HEK293 (cell line): ENCODE measurements around the gene PPOX.

Experiments
- CTCF ChIA-PET: fragments of 350-600 bp; formaldehyde crosslinking; extraction: SDS; loops from one replicate; lab custom pipeline; 2021; ENCODE audit warnings: antibody characterized with exemption; lab: Yijun Ruan, JAX
- POLR2A ChIA-PET: fragments of 300-600 bp; formaldehyde crosslinking; extraction: SDS; loops from one replicate; lab custom pipeline; 2020; ENCODE audit warnings: antibody characterized with exemption, inconsistent platforms; lab: Yijun Ruan, JAX
- H3K27ac ChIP-seq: fragments of 200-500 bp; sonication (Bioruptor generic); 2 replicates; pipeline ENCODE4 v1.5.1; 2014; ENCODE audit warnings: low read depth, low read length, control low read depth, inconsistent platforms; ENCODE audit errors: extremely low read depth
- H3K36me3 ChIP-seq, 2 experiments: fragments of 200-500 bp in 1 of 2; sonication (Bioruptor generic) in 1 of 2; 1 replicate in 1 of 2; 2 replicates in 1 of 2; pipeline ENCODE4 v1.5.1; 2014 to 2017; ENCODE audit warnings: inconsistent platforms in 2 of 2, low read length in 2 of 2; ENCODE audit not compliant: control insufficient read depth in 2 of 2, insufficient read depth in 1 of 2
- H3K4me1 ChIP-seq: fragments of 200-500 bp; sonication (Bioruptor generic); 2 replicates; pipeline ENCODE4 v1.5.1; 2014; ENCODE audit warnings: mild to moderate bottlenecking, low read length, inconsistent platforms; ENCODE audit not compliant: control insufficient read depth, insufficient read depth
- H3K4me3 ChIP-seq: 2 replicates; pipeline ENCODE4 v1.5.1; 2011; ENCODE audit warnings: low read depth, mild to moderate bottlenecking, control low read depth, low read length, moderate library complexity
- H3K9me3 ChIP-seq: fragments of 200-500 bp; sonication (Bioruptor generic); 2 replicates; pipeline ENCODE4 v1.5.1; 2014; ENCODE audit warnings: low read depth, low read length, inconsistent platforms; ENCODE audit not compliant: control insufficient read depth, insufficient read depth
- EGR2 ChIP-seq: fragments of 450-650 bp; formaldehyde crosslinking; IDR thresholded peaks from 2 replicates; pipeline ENCODE4 v1.5.1; 2016; ENCODE audit warnings: low read depth, missing biosample characterization, missing genetic modification characterization
- GFI1B ChIP-seq: fragments of 450-650 bp; formaldehyde crosslinking; IDR thresholded peaks from 2 replicates; pipeline ENCODE4 v1.5.1; 2016; ENCODE audit warnings: missing biosample characterization, missing genetic modification characterization
- GLIS2 ChIP-seq: fragments of 450-650 bp; formaldehyde crosslinking; IDR thresholded peaks from 2 replicates; pipeline ENCODE4 v1.5.1; 2016; ENCODE audit warnings: missing biosample characterization, missing genetic modification characterization
- KLF9 ChIP-seq: fragments of 450-650 bp; formaldehyde crosslinking; IDR thresholded peaks from 2 replicates; pipeline ENCODE4 v1.5.1; 2016; ENCODE audit warnings: missing biosample characterization, missing genetic modification characterization, low read depth
- PRDM1 ChIP-seq: fragments of 450-650 bp; formaldehyde crosslinking; IDR thresholded peaks from 2 replicates; pipeline ENCODE4; 2016; ENCODE audit warnings: missing biosample characterization, missing genetic modification characterization
- SP7 ChIP-seq: fragments of 450-650 bp; formaldehyde crosslinking; IDR thresholded peaks from 2 replicates; pipeline ENCODE4 v1.5.1; 2016; ENCODE audit warnings: missing biosample characterization, missing genetic modification characterization
- ZBTB20 ChIP-seq: fragments of 450-650 bp; formaldehyde crosslinking; IDR thresholded peaks from 2 replicates; pipeline ENCODE4 v1.5.1; 2016; ENCODE audit warnings: missing biosample characterization, missing genetic modification characterization
- ZFHX2 ChIP-seq: fragments of 450-650 bp; formaldehyde crosslinking; conservative IDR thresholded peaks from 2 replicates; pipeline ENCODE4 v1.5.1; 2016; ENCODE audit warnings: missing biosample characterization, missing genetic modification characterization
- ZFP37 ChIP-seq: fragments of 450-650 bp; formaldehyde crosslinking; IDR thresholded peaks from 2 replicates; pipeline ENCODE4 v1.5.1; 2016; ENCODE audit warnings: missing biosample characterization, missing genetic modification characterization
- ZNF148 ChIP-seq: fragments of 450-650 bp; formaldehyde crosslinking; IDR thresholded peaks from 2 replicates; pipeline ENCODE4 v1.5.0; 2017; ENCODE audit warnings: missing biosample characterization, missing genetic modification characterization, borderline replicate concordance
- ZNF16 ChIP-seq: fragments of 450-650 bp; formaldehyde crosslinking; IDR thresholded peaks from 2 replicates; pipeline ENCODE4 v1.5.1; 2016; ENCODE audit warnings: low read depth, missing biosample characterization, missing genetic modification characterization
- ZNF26 ChIP-seq: fragments of 450-650 bp; formaldehyde crosslinking; IDR thresholded peaks from 2 replicates; pipeline ENCODE4 v1.5.1; 2016; ENCODE audit warnings: missing biosample characterization, missing genetic modification characterization
- ZNF292 ChIP-seq: fragments of 450-650 bp; formaldehyde crosslinking; IDR thresholded peaks from 2 replicates; pipeline ENCODE4 v1.5.1; 2016; ENCODE audit warnings: low read depth, missing biosample characterization, missing genetic modification characterization, borderline replicate concordance
- ZNF354C ChIP-seq: fragments of 450-650 bp; formaldehyde crosslinking; IDR thresholded peaks from 2 replicates; pipeline ENCODE4 v1.5.1; 2016; ENCODE audit warnings: missing biosample characterization, missing genetic modification characterization, low read depth, borderline replicate concordance
- ZNF416 ChIP-seq: fragments of 450-650 bp; formaldehyde crosslinking; IDR thresholded peaks from 2 replicates; pipeline ENCODE4 v1.5.1; 2016; ENCODE audit warnings: missing biosample characterization, missing genetic modification characterization
- ZNF423 ChIP-seq: fragments of 450-650 bp; formaldehyde crosslinking; IDR thresholded peaks from 2 replicates; pipeline ENCODE4 v1.5.1; 2016; ENCODE audit warnings: missing biosample characterization, missing genetic modification characterization
- ZNF433 ChIP-seq: fragments of 450-650 bp; formaldehyde crosslinking; IDR thresholded peaks from 2 replicates; pipeline ENCODE4 v1.5.1; 2016; ENCODE audit warnings: missing biosample characterization, missing genetic modification characterization, low read depth
- ZNF513 ChIP-seq: fragments of 450-650 bp; IDR thresholded peaks from 2 replicates; pipeline ENCODE4 v1.5.1; 2018; ENCODE audit warnings: missing biosample characterization, missing genetic modification characterization
- ZNF521 ChIP-seq: fragments of 450-650 bp; formaldehyde crosslinking; IDR thresholded peaks from 2 replicates; pipeline ENCODE4 v1.5.1; 2017; ENCODE audit warnings: missing biosample characterization, mild to moderate bottlenecking, missing genetic modification characterization
- ZNF555 ChIP-seq: fragments of 450-650 bp; formaldehyde crosslinking; conservative IDR thresholded peaks from 2 replicates; pipeline ENCODE4 v1.5.1; 2017; ENCODE audit warnings: missing biosample characterization, mild to moderate bottlenecking, missing genetic modification characterization, inconsistent platforms
- ZNF560 ChIP-seq: fragments of 450-650 bp; formaldehyde crosslinking; IDR thresholded peaks from 2 replicates; pipeline ENCODE4 v1.5.1; 2017; ENCODE audit warnings: missing biosample characterization, missing genetic modification characterization, borderline replicate concordance
- ZNF654 ChIP-seq: fragments of 450-650 bp; formaldehyde crosslinking; IDR thresholded peaks from 2 replicates; pipeline ENCODE4 v1.5.1; 2016; ENCODE audit warnings: low read depth, missing biosample characterization, missing genetic modification characterization
- ZNF660 ChIP-seq: fragments of 450-650 bp; IDR thresholded peaks from 2 replicates; pipeline ENCODE4 v1.5.1; 2018; ENCODE audit warnings: missing biosample characterization, mild to moderate bottlenecking, missing genetic modification characterization
- ZNF692 ChIP-seq: fragments of 450-650 bp; formaldehyde crosslinking; IDR thresholded peaks from 2 replicates; pipeline ENCODE4 v1.5.1; 2016; ENCODE audit warnings: missing biosample characterization, missing genetic modification characterization
- ZNF704 ChIP-seq: fragments of 450-650 bp; formaldehyde crosslinking; IDR thresholded peaks from 2 replicates; pipeline ENCODE4 v1.5.1; 2016; ENCODE audit warnings: missing biosample characterization, missing genetic modification characterization
- ZNF785 ChIP-seq: fragments of 450-650 bp; formaldehyde crosslinking; IDR thresholded peaks from 2 replicates; pipeline ENCODE4 v1.5.1; 2016; ENCODE audit warnings: missing biosample characterization, missing genetic modification characterization
- ZNF792 ChIP-seq: fragments of 450-650 bp; formaldehyde crosslinking; IDR thresholded peaks from 2 replicates; pipeline ENCODE4 v1.5.1; 2016; ENCODE audit warnings: missing biosample characterization, missing genetic modification characterization
- ZNF837 ChIP-seq: fragments of 450-650 bp; formaldehyde crosslinking; IDR thresholded peaks from 2 replicates; pipeline ENCODE4 v1.5.1; 2016; ENCODE audit warnings: missing biosample characterization, missing genetic modification characterization

Gene PPOX

GRCh38 chr1:161119092-161119903, 46.9 kb upstream of the PPOX start (continued):
- TF ChIP-seq ZNF692 (tag by site-specific recombination) (no peak), ZNF785 (no peak), ZNF660 (tag by site-specific recombination) (no peak), ZNF513 (tag by site-specific recombination) (0 out of 2 replicates have a peak, but pooled peaks have one; percentile 7), ZNF837 (tag by site-specific recombination) (no peak), ZNF26 (tag by site-specific recombination) (no peak), ZNF433 (tag by site-specific recombination) (no peak), ZNF704 (tag by site-specific recombination) (no peak), ZNF416 (no peak), ZBTB20 (tag by site-specific recombination) (0 out of 2 replicates have a peak, but pooled peaks have one; percentile 27), ZNF792 (tag by site-specific recombination) (no peak), ZNF560 (tag by site-specific recombination) (no peak), KLF9 (tag by site-specific recombination) (no peak), ZNF423 (no peak), ZNF16 (tag by site-specific recombination) (no peak), GLIS2 (no peak), ZNF148 (no peak)
- TF ChIP-seq, all 188 proteins: peak for 6

- H3K4me1 ChIP-seq: peaks cover 7% of the 10 kb centered on the region
- POLR2A ChIA-PET: interaction anchor here (0.7 to 1.0 kb wide), 2 partner anchors 9 to 75 kb away, joined by 3 read pairs; partner anchors contain the start of gene USF1
- H3K9me3 ChIP-seq: no peaks in the 10 kb centered on the region
- peaks cover 20 to 73% of the 10 kb centered on the region in 2 experiments for H3K36me3 ChIP-seq
- TF ChIP-seq ZFHX2 (tag by site-specific recombination) (peak; percentile 65), ZNF354C (tag by site-specific recombination) (no peak), ZNF521 (no peak), EGR2 (0 out of 2 replicates have a peak, but pooled peaks have one; percentile 32), SP7 (tag by site-specific recombination) (no peak), ZNF654 (tag by site-specific recombination) (no peak), ZNF292 (tag by site-specific recombination) (no peak), PRDM1 (tag by site-specific recombination) (0 out of 2 replicates have a peak, but pooled peaks have one; percentile 11), ZNF555 (tag by site-specific recombination) (no peak), GFI1B (tag by site-specific recombination) (no peak), ZFP37 (no peak)
- H3K27ac ChIP-seq: no peak overlapping the region
- CTCF ChIA-PET: interaction anchor here (0.5 to 1.0 kb wide), 4 partner anchors 18 to 44 kb away, joined by 3 read pairs; partner anchors contain the start of gene KLHDC9
- no peak overlapping the region for H3K4me3 ChIP-seq
These were observed 45.1 kb upstream of the PPOX start for GRCh38 chr1:161121042-161121650.
